GM10266 (cell line): ENCODE results near the gene CIT.

Experiments
- DNase-seq: peaks from one replicate; pipeline ENCODE4 v3.0.0; 2012; ENCODE audit errors: extremely low spot score
- TF ChIP-seq, protein P1 (sequence below): IDR thresholded peaks from 2 replicates; pipeline ENCODE4 v1.5.1; 2012; ENCODE audit warnings: mild to moderate bottlenecking, low read depth; ENCODE audit not compliant: control insufficient read depth, insufficient read depth; ENCODE audit errors: missing control alignments

The CIT gene

DNA sequence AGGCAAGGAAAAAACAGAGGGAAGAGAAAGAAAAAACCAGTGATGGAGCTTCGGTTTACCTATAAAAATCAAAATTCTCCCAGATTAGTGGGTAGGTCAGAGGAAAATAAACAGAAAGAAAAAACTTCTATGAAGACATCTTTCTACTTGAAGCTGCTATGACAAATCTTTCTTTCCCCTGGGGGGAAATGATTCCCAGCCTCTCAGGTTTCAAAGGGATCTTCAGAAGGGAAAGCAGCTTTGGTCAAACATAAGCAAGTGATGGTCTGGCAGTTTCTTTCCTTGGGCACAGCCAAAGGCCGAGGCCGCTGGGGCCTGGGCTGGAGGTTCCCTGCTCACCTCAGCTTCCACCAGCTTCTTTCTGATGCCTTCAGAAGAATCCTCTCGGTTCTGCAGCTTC, 104.7 kb downstream of the CIT start:
- TF ChIP-seq, protein P1, sequence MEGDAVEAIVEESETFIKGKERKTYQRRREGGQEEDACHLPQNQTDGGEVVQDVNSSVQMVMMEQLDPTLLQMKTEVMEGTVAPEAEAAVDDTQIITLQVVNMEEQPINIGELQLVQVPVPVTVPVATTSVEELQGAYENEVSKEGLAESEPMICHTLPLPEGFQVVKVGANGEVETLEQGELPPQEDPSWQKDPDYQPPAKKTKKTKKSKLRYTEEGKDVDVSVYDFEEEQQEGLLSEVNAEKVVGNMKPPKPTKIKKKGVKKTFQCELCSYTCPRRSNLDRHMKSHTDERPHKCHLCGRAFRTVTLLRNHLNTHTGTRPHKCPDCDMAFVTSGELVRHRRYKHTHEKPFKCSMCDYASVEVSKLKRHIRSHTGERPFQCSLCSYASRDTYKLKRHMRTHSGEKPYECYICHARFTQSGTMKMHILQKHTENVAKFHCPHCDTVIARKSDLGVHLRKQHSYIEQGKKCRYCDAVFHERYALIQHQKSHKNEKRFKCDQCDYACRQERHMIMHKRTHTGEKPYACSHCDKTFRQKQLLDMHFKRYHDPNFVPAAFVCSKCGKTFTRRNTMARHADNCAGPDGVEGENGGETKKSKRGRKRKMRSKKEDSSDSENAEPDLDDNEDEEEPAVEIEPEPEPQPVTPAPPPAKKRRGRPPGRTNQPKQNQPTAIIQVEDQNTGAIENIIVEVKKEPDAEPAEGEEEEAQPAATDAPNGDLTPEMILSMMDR = no peak
- no peak for DNase-seq

DNA sequence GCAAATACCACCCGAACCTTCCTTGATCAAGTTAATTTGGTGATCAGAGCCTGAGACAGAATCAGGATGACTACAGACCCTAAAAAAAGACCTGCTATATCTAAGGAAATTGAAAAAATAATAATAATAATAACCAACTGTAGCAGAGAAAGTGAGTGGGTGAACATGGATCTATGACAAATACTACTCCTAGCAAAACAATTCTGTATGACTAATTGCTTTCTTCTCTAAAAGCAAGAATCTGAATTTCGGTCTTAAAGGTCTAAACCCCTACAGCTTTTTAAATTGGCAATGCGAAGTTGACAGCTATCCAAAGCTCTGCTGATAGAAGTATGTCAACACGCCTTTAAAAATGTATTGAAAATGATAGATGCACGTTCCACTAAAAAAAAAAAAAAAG, 107.0 kb downstream of the CIT start:
- DNase-seq = no peak

DNA sequence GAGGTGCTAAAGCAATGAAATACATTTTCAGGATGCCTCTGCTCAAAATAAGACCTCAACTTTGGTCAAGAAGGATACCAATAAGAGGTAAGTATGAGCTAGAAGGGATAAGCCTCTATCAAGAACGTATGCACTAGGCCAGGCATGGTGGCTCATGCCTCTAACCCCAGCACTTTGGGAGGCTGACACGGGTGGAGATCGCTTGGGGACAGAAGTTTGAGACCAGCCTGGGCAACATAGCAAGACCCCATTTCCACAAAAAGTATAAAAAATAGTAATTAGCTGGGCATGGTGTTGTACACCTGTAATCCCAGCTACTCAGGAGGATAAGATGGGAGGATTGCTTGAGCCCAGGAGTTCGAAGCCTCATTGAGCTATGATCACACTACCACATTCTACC, 114.5 kb downstream of the CIT start:
- no peak for DNase-seq
- TF ChIP-seq, protein P1 = no peak

More for the DNA sequence above, 107.0 kb downstream of the CIT start:
- TF ChIP-seq, protein P1 = no peak

DNA sequence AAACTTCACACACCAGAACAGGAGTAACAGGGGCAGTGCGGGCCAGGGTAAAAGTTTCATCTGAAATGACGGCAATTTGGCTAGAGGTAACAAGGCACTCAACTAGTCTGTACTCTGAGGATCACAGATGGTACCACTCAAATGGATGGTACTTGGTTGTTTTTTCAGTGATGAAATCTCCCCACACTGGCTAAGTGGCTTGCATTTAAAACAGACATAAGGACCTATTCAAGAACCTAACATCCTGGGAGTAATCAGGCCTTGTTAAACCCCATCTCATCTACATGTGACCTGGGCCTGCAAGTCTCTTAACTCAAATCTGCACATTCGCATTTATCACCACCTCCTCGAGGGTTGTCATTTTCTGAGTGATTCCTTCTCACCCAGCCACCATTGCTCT, 118.4 kb downstream of the CIT start:
- no peak for DNase-seq
- TF ChIP-seq, protein P1 = no peak

DNA sequence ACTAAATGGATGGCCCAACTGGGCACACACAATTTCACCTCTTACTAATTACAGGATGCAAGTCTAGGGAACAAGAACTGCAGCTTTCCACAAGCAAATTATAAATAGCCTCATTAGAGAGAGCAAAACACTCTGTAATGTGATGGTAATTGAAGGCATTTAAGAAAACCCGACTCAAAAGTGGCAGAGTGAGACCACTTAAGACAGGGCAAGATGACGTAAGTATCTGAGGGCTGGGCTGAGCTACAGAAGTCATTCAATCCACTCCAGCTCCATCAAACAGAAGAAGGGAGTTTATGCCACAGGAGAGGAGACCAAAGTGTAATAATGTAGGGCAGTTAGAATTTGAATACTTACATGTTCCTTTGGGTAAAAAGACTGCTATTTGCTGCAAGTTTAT, 118.9 kb downstream of the CIT start:
- no peak for DNase-seq
- TF ChIP-seq, protein P1 = no peak

DNA sequence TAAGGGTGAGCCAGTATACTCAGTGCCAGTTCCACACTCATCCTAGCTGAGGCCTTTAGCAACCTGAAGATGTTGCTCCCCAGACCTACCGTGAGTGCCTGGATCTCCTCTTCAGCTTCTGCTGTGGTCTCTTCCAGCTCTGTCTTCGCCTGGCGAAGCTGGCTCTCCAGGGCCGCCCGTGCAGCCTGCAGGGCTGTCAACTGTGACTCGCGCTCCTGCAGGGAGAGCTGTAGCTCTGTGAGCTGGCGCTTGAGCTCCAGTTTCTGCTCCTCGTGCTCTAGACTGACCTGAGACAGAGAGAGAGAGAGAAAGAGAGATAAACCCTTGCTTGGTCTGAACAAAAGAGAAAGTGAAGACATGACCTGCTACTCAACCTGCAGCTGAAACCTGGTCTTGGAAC, 125.2 kb downstream of the CIT start:
- TF ChIP-seq, protein P1 = no peak
- no peak for DNase-seq

DNA sequence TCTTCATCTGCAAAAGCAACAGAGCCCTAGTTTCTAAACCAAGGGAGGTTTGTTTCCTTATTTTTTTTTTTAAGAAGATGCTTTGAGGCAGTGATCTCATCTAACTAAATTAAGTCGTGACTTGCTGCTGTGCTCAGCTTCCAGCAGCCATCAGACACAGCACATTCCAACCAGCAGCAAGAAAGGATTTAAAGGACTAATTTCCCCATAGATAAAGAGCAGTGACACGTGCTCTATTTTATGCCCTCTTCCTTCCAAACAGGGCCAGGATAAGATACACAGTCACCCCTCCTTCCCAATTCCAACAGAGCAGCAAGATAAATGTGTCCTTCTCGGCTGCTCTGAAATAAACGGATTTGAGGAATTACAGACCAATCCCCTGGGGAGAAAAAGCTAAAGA, 127.5 kb downstream of the CIT start:
- TF ChIP-seq, protein P1 = no peak
- DNase-seq = no peak
